Tibial nerve (tissue), 4 donors: ENCODE results near the gene NCAPD3.

ENCODE experiments used
- CTCF ChIP-seq, 5 experiments: fragments of 200-600 bp in 3 of 5; fragments of 450-650 bp in 2 of 5; sonication (generic) in 3 of 5; IDR thresholded peaks; one replicate each; pipeline ENCODE4 v1.5.1; 2016 to 2019; ENCODE audit warnings: antibody characterized with exemption in 5 of 5, mild to moderate bottlenecking in 3 of 5, moderate library complexity in 2 of 5
- EP300 ChIP-seq, 2 donors: sonication (generic); formaldehyde crosslinking; IDR thresholded peaks; one replicate each; pipeline ENCODE4 v1.6.1; 2017; ENCODE audit warnings: antibody characterized with exemption in 2 of 2, mild to moderate bottlenecking in 1 of 2
- POLR2A ChIP-seq, 2 donors: fragments of 450-650 bp; IDR thresholded peaks; one replicate each; pipeline ENCODE4 v1.6.1; 2017; ENCODE audit warnings: antibody characterized with exemption in 2 of 2, mild to moderate bottlenecking in 2 of 2, moderate library complexity in 2 of 2

- no peak for TF ChIP-seq CTCF (IDR thresholded peaks at IDR 0.05)
- TF ChIP-seq EP300 (IDR thresholded peaks at IDR 0.05), result no peak
- TF ChIP-seq POLR2A (IDR thresholded peaks at IDR 0.05), result no peak
Observed at GRCh38 chr11:134157451-134157850, 66.3 kb downstream of the NCAPD3 start.
